Subcutaneous adipose tissue (tissue), 4 donors: ENCODE results near the gene FRS3. TPM values are rescaled to one million over a fixed set of nuclear protein-coding genes. Genes with fewer than 3 reads are reported as not detected.

Source experiments
- total RNA-seq, 4 donors: library from RNA; depleted of rRNA; stranded (reverse); fragments of >200 nt; gene quantifications; one replicate each; pipeline ENCODE4 v1.1.0, GENCODE V29; 2016
- TF ChIP-seq, protein P1 (sequence below): fragments of 450-650 bp; IDR thresholded peaks from one replicate; pipeline ENCODE4 v1.5.1; 2016; ENCODE audit warnings: low read depth, mild to moderate bottlenecking, control low read depth, antibody characterized with exemption, moderate library complexity

The FRS3 gene
- total RNA-seq, 4 donors from 2014 or later, result 2.1 to 6.8 (median 3.6) TPM

DNA sequence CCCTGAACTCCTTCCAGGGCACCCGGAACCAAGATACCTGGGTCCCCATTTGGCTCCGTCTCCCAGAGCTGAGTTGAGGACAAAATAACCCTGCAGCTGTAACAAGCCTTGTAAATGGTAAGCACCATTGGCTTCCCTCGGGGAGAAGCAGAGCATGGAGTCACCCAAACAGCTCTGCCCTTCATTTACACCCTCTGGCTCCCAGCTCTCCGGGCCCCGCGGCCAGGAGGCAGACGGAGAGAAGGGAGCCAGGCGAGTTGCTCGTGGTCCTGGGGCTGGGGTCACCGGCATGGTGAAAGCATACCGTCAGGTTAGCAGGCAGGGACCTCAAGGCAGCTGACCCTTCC, 46.4 kb downstream of the FRS3 start:
- TF ChIP-seq, protein P1, sequence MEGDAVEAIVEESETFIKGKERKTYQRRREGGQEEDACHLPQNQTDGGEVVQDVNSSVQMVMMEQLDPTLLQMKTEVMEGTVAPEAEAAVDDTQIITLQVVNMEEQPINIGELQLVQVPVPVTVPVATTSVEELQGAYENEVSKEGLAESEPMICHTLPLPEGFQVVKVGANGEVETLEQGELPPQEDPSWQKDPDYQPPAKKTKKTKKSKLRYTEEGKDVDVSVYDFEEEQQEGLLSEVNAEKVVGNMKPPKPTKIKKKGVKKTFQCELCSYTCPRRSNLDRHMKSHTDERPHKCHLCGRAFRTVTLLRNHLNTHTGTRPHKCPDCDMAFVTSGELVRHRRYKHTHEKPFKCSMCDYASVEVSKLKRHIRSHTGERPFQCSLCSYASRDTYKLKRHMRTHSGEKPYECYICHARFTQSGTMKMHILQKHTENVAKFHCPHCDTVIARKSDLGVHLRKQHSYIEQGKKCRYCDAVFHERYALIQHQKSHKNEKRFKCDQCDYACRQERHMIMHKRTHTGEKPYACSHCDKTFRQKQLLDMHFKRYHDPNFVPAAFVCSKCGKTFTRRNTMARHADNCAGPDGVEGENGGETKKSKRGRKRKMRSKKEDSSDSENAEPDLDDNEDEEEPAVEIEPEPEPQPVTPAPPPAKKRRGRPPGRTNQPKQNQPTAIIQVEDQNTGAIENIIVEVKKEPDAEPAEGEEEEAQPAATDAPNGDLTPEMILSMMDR, result no peak

DNA sequence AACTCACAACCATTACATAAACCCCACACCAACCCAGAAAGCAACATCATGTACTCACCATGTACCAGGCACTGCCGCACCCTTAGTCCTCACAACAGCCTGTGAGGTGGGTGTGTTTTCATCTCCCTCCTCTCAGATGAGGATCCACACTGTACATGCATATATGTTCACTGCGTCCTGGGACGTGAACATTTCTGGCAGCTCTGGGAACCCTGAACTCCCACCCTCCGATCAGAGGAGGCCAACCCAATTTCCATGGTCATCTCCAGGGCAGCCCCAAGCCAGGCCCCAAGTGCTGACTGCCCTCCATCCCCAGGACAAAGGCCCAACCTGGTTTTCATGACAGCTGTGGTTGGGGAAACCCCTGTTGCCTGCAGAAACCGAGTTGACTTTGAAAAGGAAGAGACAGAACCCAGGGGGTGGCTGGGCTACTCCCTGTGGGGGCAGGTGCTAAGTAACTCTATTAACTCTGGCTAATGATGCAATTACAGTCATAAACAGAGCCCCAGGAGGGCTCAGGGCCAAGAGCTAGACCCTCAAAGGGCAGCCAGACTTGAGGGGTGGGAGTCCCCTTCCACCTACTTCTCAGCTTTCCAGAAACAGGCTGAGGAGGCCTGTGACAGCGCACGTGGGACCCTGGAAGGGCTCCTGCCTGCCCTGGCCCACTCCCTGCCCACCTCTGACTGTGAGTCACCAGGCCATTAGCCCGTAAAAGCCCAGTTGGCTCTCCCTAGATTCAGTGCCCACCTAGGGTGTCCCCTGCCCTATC, 46.9 kb downstream of the FRS3 start:
- TF ChIP-seq, protein P1, result no peak

DNA sequence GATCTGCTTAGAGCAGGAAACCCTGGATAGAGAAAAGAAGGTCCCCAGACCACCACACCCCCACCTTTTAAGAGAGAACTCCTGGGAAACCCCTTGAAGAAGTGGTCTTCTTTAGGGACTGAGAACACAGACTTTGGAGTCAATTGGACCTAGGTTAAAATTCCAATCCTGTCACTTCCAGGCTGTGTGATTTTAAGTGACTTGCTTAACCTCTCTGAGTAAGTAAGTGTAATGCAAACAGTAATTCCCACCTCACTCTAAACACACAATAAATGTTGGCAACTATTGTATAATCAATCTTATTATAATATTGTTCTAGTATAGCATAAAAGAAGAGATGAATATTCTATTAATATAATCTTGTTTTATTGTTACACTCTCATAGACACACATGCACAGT, 47.6 kb downstream of the FRS3 start:
- TF ChIP-seq, protein P1, result no peak

DNA sequence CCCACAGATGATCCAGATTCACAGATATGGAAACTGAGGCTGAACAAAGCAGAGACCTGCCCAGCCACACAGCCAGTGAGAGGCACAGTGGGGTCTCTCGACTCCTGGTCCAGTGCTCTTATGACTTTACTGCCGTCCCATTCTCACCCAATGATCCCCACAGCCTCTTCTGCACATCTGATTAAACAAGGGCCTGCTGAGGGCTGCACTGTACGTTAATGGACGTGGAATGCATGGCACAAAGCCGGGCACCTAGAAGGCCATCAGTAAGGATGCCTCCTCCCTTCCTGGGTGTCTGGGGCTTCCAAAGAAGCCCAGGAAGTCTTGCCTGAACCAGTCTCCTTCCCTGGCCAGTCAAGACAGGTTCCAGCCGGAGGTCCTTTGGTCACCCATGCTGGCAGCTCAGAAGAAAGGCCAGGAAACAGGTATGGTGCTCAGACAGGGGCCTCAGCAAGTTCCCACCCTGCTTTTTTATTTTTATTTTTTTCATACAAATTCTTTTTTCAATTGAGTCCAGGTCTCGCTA, 48.1 kb downstream of the FRS3 start:
- TF ChIP-seq, protein P1, result no peak

DNA sequence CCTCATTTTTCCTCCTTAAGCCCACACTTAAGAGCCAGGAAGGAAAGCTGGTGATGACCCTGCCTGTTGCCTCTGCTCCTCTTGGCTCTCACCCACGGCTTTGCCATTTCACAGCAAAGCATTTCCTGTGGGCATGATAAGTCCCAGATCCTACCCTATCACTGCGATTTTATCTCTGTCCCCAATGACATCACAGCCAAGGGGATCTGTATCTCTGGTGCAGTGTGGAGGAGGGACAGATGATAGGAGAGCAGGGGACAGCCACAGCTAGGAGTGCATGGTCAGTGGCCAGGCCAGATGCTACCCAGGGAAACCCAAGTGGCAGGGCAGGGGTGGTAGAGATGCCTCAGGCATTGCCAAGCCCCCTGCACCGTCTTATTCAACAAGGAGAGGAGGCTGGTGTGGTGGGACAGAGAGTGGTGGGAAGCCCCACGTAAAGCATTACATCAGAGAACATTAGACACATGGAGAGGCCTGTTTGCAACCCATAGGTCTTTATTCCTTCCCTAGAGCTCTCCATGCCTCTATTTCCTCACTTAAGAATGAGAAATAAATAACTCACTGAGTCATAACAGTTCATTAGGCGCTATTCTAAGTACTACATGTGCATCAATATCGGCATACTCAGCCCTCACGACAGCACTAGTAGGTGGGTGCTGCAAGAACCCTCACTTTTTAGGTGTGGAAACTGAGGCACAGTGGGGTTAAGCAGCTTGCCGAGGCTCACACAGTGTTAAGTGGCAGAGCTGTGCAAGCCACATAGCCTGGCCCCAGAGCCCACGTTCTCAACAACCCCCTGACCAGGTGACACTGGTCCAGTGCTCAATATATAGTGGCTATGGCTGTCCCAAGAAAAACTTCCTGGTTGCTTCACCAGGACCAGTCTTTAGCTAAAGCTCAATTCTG, 48.9 kb downstream of the FRS3 start:
- TF ChIP-seq, protein P1, result no peak

DNA sequence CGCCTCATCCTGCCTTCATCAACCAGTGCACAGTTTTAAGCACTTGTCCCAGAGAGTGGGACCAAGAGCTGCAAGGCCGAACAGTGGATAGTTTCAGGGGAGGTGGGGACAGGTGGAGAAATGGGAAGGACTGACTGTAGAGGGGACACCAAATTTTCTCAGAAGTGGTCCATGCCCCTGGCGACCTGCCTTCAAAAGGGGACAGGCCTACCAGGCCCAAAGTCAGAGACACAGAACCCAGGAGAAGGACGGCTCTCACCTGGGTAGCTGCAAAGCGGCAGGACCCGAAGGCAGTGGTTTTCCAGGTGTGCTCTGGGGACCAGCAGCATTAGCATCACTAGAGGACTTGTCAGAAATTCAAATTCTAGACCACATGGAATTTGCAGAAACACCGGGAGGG, 50.1 kb downstream of the FRS3 start:
- TF ChIP-seq, protein P1, result no peak

DNA sequence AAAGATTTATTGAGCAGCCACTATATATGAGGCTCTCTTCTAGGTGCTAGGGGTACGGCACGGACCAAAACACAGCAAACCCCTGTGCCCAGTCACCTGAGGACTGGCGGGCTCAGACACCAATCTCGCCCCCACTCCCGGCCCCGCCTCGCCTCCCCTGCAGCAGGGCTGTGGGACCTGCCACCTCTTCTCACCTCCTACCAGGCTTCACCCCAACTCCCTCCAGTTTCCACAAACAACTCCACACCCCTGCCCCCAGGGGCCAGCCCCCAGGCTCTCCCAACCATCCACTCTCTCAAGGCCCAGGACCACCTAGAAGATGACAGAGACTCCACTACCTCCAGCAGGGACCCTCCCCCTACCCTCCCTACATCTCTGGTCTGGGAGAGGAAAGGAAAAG, 50.7 kb downstream of the FRS3 start:
- TF ChIP-seq, protein P1, result no peak
